ENCODE results near the gene ZBTB22.
A peak's percentile ranks its signal among the peaks of the same experiment; 100 is the strongest.
"Not testable (repeated sequence)": the region's sequence is repeated elsewhere in the genome, so short reads cannot be mapped to it uniquely, and the experiment has no call there.

The ZBTB22 gene

DNA sequence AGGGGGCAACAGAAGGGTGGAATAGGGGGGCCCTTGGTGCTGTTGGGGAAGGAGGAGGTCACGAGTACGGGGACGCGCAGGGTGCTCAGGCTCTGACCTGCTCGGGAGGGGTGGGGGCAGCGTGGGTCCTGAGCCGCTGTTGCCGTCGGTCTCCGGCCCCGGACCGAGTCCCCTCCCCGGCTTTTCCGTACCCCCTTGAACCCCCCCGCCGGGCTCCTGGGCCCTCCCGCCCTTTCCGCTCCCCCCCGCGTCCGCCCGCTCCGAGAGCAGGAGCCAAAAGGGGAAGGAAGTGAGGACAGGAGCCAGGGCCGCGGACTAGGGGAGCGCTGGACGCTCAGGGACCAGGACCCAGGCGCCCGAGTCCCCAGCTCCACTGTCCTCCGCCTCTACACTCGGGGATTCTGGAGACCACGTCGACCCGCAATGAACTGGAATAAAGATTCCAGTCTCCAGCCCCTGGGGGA, 18.7 kb downstream of the ZBTB22 start, which contains the start of gene RGL2:
RGL2 (minus strand) TSS at position 170 of the 464 bp plus-strand sequence. CDS start 332 bp downstream, outside the sequence.
- DNase-seq = peak; percentile 62

- DNase-seq = peak; percentile 47
Observed at GRCh38 chr6:33297956-33298772, 19.4 kb downstream of the ZBTB22 start.

GRCh38 chr6:33297406-33297955, 20.1 kb downstream of the ZBTB22 start:
- no peak for DNase-seq

DNA sequence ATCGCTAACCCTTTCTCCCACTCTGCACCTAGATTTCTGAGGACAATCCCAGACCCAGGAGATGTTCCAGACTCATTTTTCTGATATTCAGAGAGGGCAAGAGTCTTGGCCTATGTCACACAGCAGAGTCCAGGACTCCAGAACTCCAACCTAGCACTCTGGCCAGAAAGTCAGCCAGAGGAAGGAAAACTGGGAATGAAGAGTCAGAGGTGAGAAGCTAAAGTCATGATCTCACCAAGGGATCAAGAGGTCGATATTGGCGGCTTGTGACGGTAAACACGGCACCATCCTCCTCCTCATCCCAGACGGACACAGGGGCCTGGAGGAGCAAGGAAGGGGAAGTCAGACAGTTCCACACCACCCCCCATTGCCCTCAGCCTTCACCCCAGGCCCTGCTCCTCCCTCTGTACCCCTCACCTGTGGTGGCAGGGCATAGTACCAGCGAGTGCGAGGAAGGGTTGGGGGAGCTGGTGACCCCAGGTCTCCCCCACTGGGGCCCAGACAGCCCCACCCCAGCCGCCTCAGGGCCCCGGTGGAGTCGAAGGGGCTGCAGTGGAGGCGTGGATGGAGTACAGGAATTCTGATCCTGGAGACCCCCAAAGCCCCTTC, 20.6 kb downstream of the ZBTB22 start:
- no peak for DNase-seq

DNA sequence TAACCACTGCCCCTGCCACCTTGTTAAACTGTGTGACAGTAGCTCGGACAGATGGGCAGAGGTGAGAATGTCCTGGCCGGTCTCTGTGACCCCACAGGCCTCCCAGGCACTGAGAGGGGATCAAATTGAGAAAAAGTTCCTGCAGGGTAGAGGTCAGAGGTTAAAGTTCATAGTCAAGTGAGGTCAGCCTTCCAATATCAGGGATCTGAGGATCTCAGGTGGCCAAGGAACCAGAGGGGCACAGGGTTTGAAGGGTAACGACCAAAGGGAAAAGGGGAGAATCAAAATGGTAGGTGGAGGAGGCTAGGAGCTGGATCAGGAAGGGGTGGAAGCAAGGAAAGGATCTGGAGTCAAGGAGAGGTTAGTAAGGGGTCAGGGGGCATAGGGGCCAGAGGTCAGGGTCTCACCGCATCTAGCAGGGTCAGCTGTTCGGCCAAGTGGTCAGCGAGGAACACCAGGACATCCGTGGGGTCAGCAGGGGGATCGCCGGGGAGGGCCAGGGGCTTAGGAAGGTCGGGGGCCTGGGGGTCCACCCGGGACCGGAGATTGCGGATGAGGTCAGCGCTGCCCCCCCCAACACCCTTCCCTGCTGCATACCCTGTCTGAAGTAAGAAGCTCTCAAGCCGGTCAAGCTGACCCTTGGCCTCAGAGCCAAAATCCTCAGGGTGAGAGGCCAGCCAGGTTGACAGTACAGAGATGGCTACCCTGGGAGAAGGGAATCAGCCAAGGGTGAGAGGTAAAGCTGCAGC, 21.7 kb downstream of the ZBTB22 start:
- no peak for DNase-seq

GRCh38 chr6:33294086-33294823, 23.3 kb downstream of the ZBTB22 start:
- no peak for DNase-seq

GRCh38 chr6:33292996-33293682, 24.4 kb downstream of the ZBTB22 start:
- no peak for DNase-seq

GRCh38 chr6:33290459-33290858, 27.1 kb downstream of the ZBTB22 start:
- DNase-seq = no peak

DNA sequence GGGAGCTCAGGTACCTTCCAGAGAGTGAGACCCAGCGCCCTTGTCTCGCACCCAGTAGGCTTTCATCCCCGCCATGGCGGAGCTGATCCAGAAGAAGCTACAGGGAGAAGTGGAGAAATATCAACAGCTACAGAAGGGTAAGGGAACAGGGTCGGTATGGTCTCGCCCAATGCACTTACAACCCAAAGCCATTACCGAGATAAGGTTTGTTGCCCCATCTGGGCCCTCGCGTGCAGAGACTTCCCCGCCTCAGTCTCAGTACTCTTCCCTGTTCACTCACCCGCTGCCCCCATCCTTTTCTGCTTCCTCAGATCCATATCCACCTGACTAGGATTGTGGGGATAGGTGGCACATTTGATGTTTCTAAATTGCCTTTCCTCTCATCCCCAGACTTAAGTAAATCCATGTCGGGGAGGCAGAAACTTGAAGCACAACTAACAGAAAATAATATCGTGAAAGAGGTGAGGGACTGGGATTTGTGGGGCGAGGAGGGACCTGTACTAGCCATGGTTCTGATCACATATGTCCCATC, 27.7 kb downstream of the ZBTB22 start:
- DNase-seq = no peak

DNA sequence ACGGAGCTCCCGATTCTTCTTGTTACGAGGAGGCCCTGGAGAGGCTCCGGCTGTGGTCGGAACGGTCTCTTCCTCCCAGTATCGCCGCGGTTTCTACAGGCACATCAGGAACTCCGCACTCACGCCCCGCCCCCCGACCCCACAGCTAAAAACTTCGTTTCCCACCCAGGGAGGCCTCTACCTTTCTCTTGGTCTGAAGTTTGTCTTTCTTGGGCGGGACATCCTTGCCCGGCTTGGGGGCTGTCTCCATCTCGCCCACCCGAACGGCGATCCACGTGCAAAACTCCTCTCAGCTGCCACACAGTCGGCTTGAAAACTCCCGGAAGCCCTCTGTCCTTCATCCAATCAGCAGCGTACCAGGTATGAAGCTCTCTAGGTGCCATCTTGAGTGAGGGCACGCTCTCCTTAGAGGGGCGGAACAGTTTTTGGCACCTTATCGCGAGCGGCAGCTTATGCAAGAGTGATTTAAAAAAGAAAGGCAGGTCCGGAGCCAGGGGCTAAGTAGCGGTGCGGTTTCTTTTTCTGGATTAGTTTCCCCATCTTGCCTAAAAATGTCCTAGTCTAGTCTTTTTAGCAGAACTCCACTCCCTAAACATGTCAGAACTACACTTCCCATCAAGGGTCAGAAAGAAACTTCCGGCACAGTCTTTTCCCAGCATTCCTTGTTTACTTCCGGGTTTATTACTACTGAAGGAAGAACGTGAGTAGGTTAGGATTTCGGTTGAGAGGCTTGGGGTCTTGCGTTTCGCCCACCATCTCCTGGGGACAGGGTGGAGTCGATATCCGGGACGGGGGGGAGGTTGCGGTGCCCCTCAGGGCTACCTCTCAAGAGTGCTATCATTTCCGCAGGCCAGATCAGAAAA, 28.4 kb downstream of the ZBTB22 start, which contains the start of the genes PFDN6 and WDR46:
PFDN6 (plus strand) TSS at position 681 of the 863 bp plus-strand sequence. CDS start 256 bp downstream, outside the sequence.
WDR46 (minus strand) TSS at position 319 of the 863 bp plus-strand sequence; CDS start at position 250, 69 bp downstream.
- peak; percentile 76 for DNase-seq

- DNase-seq = no peak
Observed at GRCh38 chr6:33288141-33288920, 29.2 kb downstream of the ZBTB22 start.

DNA sequence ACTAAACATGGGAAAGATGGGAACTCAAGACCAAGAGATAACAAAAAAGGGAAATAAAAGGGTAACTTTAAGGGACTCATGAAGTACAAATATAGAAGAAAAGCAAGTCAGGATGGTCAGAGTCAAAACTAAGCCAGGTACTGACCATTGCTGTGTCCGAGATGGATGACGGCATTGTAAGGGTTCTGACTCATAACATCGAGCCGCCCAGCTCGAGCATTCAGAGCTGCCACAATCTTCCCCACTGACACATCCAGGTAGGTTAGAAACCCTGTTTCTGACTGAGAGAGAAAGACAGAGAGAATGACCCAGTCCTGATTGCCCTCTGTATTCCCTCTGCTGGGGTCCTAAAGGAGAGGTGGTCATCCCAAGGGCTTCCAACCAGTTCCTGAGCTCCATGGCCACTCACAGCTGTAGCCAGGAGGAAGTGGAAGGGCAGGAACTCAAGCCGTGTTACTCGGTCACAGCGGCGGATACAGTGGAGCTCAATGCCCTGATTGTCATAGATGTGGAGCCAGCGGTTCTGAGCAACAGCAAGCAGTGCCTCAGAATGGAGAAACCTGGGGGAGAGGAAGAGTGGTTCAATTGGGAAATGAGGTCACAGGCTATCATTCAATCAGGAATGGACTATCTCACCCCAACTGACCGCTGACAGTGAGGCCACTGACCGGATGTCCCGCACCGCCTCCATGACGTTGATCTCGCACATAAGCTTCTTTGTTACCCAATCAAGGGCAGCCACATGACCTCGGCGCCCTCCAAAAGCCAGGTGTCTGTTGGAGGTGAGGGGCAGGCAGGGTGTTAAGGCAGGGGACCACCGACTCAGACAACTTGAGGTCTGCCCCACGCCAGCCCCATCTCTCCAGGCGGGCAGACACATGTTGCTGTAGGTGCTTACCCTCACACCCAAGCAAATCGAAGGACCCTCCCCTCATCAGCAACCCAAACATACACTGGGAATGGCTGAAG, 30.3 kb downstream of the ZBTB22 start:
- no peak for DNase-seq

- not testable (repeated sequence) for DNase-seq
Observed at GRCh38 chr6:33285214-33285613, 32.3 kb downstream of the ZBTB22 start.

DNA sequence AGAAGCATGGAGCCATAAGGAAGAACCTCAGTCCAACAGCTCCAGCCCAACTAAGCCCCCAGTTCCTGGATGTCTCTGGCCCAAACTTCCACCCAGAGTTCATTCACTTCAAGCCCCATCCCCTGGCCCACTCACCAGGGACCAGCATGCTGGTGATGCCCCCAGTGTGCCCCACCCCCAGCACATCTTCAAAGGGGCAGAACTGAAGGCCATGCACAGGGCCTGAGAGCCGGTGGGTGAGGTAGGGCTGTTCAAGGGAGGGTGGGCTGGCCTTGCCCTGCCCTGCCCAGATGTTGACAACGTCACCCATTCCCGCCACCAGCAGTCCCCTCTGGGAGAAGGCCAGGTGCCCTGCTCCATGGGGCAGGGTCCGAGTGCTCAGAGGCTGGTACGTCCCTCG, 37.0 kb downstream of the ZBTB22 start:
- DNase-seq = no peak

GRCh38 chr6:33279971-33280511, 37.5 kb downstream of the ZBTB22 start:
- no peak for DNase-seq

- DNase-seq = no peak
Observed at GRCh38 chr6:33279257-33279695, 38.3 kb downstream of the ZBTB22 start.

- no peak for DNase-seq
Observed at GRCh38 chr6:33278810-33279209, 38.7 kb downstream of the ZBTB22 start.

DNA sequence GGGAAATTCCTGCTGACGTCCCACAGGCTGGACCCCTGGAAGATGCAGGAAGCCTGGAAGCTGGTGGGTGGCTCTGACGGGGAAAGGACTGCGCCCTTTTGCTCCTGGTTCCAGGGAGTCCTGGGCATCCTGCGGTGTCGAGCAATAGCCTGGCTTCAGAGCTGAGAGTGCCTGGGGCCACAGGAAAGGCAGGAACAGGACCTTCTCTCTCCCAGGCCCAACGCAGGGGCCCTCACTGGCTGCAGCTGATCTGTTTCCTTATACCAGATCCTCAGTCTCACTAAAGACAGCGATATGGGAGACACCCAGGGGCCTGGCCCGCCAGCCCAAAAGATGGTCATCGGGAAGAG, 39.2 kb downstream of the ZBTB22 start:
- DNase-seq = no peak
